ENCODE data around the gene IGSF22.

Gene IGSF22

GRCh38 chr11:18705651-18706281 lies 20.2 kb downstream of the IGSF22 start:
- no peak overlapping the region for H3K9ac ChIP-seq
- TF ChIP-seq CTCF (IDR thresholded peaks at IDR 0.05): no peak
- H3K4me2 ChIP-seq (ENCODE audit: low read length): peak overlapping the region; percentile 68
- H3K4me1 ChIP-seq: peaks cover 6% of the 10 kb centered on the region
- no peak overlapping the region for H3K27ac ChIP-seq
- no peaks in the 10 kb centered on the region for H3K36me3 ChIP-seq (ENCODE audit: control insufficient read depth, insufficient read depth, low read length)
- no peaks in the 10 kb centered on the region for H3K9me3 ChIP-seq (ENCODE audit: control insufficient read depth, low read length)
- no peaks in the 10 kb centered on the region for H3K27me3 ChIP-seq (ENCODE audit: control insufficient read depth, insufficient read depth, low read length)
- H2AFZ ChIP-seq: peak overlapping the region; percentile 68
- peak overlapping the region; percentile 27 for H3K4me3 ChIP-seq (ENCODE audit: low read depth, low read length)
- no peaks in the 10 kb centered on the region for H3K79me2 ChIP-seq

GRCh38 chr11:18704698-18705097 lies 21.3 kb downstream of the IGSF22 start:
- Histone ChIP-seq H2AFZ (no peak overlapping the region), H3K4me1 (peaks cover 9% of the 10 kb centered on the region), H3K4me3 (ENCODE audit: low read depth, low read length) (no peak overlapping the region), H3K27ac (no peak overlapping the region), H3K79me2 (no peaks in the 10 kb centered on the region), H3K9me3 (ENCODE audit: control insufficient read depth, low read length) (no peaks in the 10 kb centered on the region), H3K27me3 (ENCODE audit: control insufficient read depth, insufficient read depth, low read length) (no peaks in the 10 kb centered on the region), H3K36me3 (ENCODE audit: control insufficient read depth, insufficient read depth, low read length) (no peaks in the 10 kb centered on the region), H3K9ac (no peak overlapping the region), H3K4me2 (ENCODE audit: low read length) (peak overlapping the region; percentile 2)
- no peak for TF ChIP-seq CTCF (IDR thresholded peaks at IDR 0.05)

- Histone ChIP-seq H3K4me2 (ENCODE audit: low read length) (no peak overlapping the region), H3K4me3 (ENCODE audit: low read depth, low read length) (no peak overlapping the region), H3K9me3 (ENCODE audit: control insufficient read depth, low read length) (no peaks in the 10 kb centered on the region), H3K79me2 (no peaks in the 10 kb centered on the region), H3K9ac (no peak overlapping the region), H3K27me3 (ENCODE audit: control insufficient read depth, insufficient read depth, low read length) (no peaks in the 10 kb centered on the region), H3K36me3 (ENCODE audit: control insufficient read depth, insufficient read depth, low read length) (no peaks in the 10 kb centered on the region), H3K27ac (no peak overlapping the region), H2AFZ (no peak overlapping the region), H3K4me1 (peaks cover 10% of the 10 kb centered on the region)
- TF ChIP-seq CTCF (IDR thresholded peaks at IDR 0.05): no peak
These were observed 21.8 kb downstream of the IGSF22 start for GRCh38 chr11:18704045-18704645.

GRCh38 chr11:18703001-18703763 lies 22.8 kb downstream of the IGSF22 start:
- no peak overlapping the region for H3K9ac ChIP-seq
- H3K4me3 ChIP-seq (ENCODE audit: low read depth, low read length): no peak overlapping the region
- H3K4me2 ChIP-seq (ENCODE audit: low read length): no peak overlapping the region
- H3K9me3 ChIP-seq (ENCODE audit: control insufficient read depth, low read length): no peaks in the 10 kb centered on the region
- H3K27me3 ChIP-seq (ENCODE audit: control insufficient read depth, insufficient read depth, low read length): no peaks in the 10 kb centered on the region
- TF ChIP-seq CTCF (IDR thresholded peaks at IDR 0.05): no peak
- H3K27ac ChIP-seq: no peak overlapping the region
- H2AFZ ChIP-seq: no peak overlapping the region
- peaks cover 10% of the 10 kb centered on the region for H3K4me1 ChIP-seq
- H3K36me3 ChIP-seq (ENCODE audit: control insufficient read depth, insufficient read depth, low read length): no peaks in the 10 kb centered on the region
- no peaks in the 10 kb centered on the region for H3K79me2 ChIP-seq

Data from parathyroid adenoma (tissue), 2 donors.